C4-2B (cell line): Measurements from ENCODE around the gene PHLPP1.

ENCODE experiments used
- CTCF ChIP-seq: fragments of 450-650 bp; conservative IDR thresholded peaks from 2 replicates; pipeline ENCODE4 v1.5.1; 2017; ENCODE audit warnings: mild to moderate bottlenecking
- ZFX ChIP-seq: fragments of 450-650 bp; IDR thresholded peaks from 2 replicates; pipeline ENCODE4 v1.6.1; 2017

- TF ChIP-seq ZFX (no peak), CTCF (no peak)
These were observed 129.7 kb downstream of the PHLPP1 start for GRCh38 chr18:62844850-62845643.
